Fibroblast of lung (primary cell): ENCODE data around the gene PFDN1. TPM values are rescaled to one million over a fixed set of nuclear protein-coding genes. Genes with fewer than 3 reads are reported as not detected.

ENCODE experiments used
- DNase-seq, 2 donors: peaks; one replicate each; pipeline versions ENCODE4 v3.0.0 to v3.0.0-alpha.2; 2010; ENCODE audit warnings: low read depth in 2 of 2
- H2AFZ ChIP-seq: 2 replicates; pipeline ENCODE4 v1.5.1; 2012; ENCODE audit warnings: low read length, control low read depth, inconsistent platforms
- H3K27ac ChIP-seq: 2 replicates; pipeline ENCODE4 v1.5.1; 2011; ENCODE audit warnings: low read length, control low read depth; ENCODE audit not compliant: insufficient read depth
- H3K27me3 ChIP-seq: 2 replicates; pipeline ENCODE4 v1.5.1; 2011; ENCODE audit warnings: mild to moderate bottlenecking, low read length; ENCODE audit not compliant: control insufficient read depth, insufficient read depth
- H3K36me3 ChIP-seq: 2 replicates; pipeline ENCODE4 v1.5.1; 2011; ENCODE audit warnings: low read length; ENCODE audit not compliant: control insufficient read depth, insufficient read depth
- H3K4me1 ChIP-seq: 2 replicates; pipeline ENCODE4 v1.5.1; 2011; ENCODE audit warnings: low read length; ENCODE audit not compliant: control insufficient read depth, insufficient read depth; ENCODE audit errors: extremely low read depth
- H3K4me2 ChIP-seq: 2 replicates; pipeline ENCODE4 v1.5.1; 2011; ENCODE audit warnings: low read length, control low read depth; ENCODE audit not compliant: insufficient read depth; ENCODE audit errors: extremely low read depth
- H3K4me3 ChIP-seq, 4 experiments: fragments of 200-600 bp in 1 of 4; sonication (generic) in 1 of 4; replicated peaks in 1 of 4; 2 replicates each; pipeline ENCODE4 v1.5.1; 2011 to 2016; ENCODE audit warnings: low read length in 4 of 4, low read depth in 3 of 4, mild to moderate bottlenecking in 3 of 4, control low read depth in 2 of 4, inconsistent platforms in 1 of 4, mixed read lengths in 1 of 4; ENCODE audit not compliant: insufficient read depth in 1 of 4; ENCODE audit errors: control extremely low read depth in 1 of 4
- H3K79me2 ChIP-seq: 2 replicates; pipeline ENCODE4 v1.5.1; 2012; ENCODE audit warnings: mild to moderate bottlenecking, low read length, inconsistent platforms; ENCODE audit not compliant: control insufficient read depth, insufficient read depth
- H3K9ac ChIP-seq: 2 replicates; pipeline ENCODE4 v1.5.1; 2011; ENCODE audit warnings: mild to moderate bottlenecking, low read length, control low read depth; ENCODE audit not compliant: insufficient read depth
- H3K9me3 ChIP-seq: 2 replicates; pipeline ENCODE4 v1.5.1; 2012; ENCODE audit warnings: low read depth, low read length; ENCODE audit not compliant: control insufficient read depth, insufficient read depth
- H4K20me1 ChIP-seq: 2 replicates; pipeline ENCODE4 v1.5.1; 2011; ENCODE audit warnings: low read length; ENCODE audit not compliant: control insufficient read depth, insufficient read depth; ENCODE audit errors: extremely low read depth
- EZH2 ChIP-seq: IDR thresholded peaks from 2 replicates; pipeline ENCODE4 v1.5.1; 2012; ENCODE audit warnings: low read length, control low read depth, mild to moderate bottlenecking; ENCODE audit errors: missing control alignments
- polyA plus RNA-seq, 2 donors: library from polyadenylated mRNA; depleted of rRNA in 1 of 2; stranded (reverse) in 1 of 2; unstranded in 1 of 2; fragments of >200 nt; gene quantifications; 2 replicates each; pipeline ENCODE4 v1.2.1, GENCODE V29; 2011 to 2012; ENCODE audit warnings: missing spikeins in 1 of 2
- total RNA-seq: library from RNA; depleted of rRNA; stranded (reverse); fragments of >200 nt; gene quantifications from 2 replicates; pipeline ENCODE4 v1.2.1, GENCODE V29; 2014
- TF ChIP-seq, protein P1 (sequence below), 2 donors: IDR thresholded peaks in 1 of 2; conservative IDR thresholded peaks in 1 of 2; 1 replicate in 1 of 2; 2 replicates in 1 of 2; pipeline ENCODE4 v1.5.1; 2011 to 2012; ENCODE audit warnings: low read length in 2 of 2, control low read depth in 1 of 2, inconsistent platforms in 1 of 2, low read depth in 1 of 2, mild to moderate bottlenecking in 1 of 2

Gene PFDN1
- total and polyA plus RNA-seq, 2 donors (not counting 1 experiment from before 2014, with no cell fraction given), result 35.5 to 140 TPM

DNA sequence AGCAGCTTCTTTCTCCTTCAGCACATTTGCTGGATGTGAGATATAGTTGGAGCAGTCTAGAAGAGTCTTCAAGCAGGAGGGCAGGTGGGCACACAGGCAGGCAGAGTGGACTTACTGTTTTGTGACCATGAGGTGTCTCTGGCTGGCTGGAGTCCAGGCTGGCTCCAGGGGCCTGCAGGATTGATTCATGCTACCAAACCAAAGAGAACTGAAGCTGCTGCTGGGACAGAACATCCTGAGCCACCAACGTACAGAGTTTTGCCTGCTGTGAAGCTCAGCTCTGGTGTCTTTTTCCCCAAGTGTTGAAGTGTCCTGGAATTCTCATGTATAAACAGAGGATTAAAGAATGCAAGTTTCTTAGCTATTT is 82.2 kb downstream of the PFDN1 start:
- TF ChIP-seq, protein P1, sequence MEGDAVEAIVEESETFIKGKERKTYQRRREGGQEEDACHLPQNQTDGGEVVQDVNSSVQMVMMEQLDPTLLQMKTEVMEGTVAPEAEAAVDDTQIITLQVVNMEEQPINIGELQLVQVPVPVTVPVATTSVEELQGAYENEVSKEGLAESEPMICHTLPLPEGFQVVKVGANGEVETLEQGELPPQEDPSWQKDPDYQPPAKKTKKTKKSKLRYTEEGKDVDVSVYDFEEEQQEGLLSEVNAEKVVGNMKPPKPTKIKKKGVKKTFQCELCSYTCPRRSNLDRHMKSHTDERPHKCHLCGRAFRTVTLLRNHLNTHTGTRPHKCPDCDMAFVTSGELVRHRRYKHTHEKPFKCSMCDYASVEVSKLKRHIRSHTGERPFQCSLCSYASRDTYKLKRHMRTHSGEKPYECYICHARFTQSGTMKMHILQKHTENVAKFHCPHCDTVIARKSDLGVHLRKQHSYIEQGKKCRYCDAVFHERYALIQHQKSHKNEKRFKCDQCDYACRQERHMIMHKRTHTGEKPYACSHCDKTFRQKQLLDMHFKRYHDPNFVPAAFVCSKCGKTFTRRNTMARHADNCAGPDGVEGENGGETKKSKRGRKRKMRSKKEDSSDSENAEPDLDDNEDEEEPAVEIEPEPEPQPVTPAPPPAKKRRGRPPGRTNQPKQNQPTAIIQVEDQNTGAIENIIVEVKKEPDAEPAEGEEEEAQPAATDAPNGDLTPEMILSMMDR (conservative IDR thresholded peaks at IDR 0.05 in 1 of 2, IDR thresholded peaks at IDR 0.05 in 1 of 2; ENCODE audit: low read depth in 1 of 2, low read length in 2 of 2), result no peak
- TF ChIP-seq EZH2, result no peak
- no peak overlapping the region for H2AFZ ChIP-seq
- no peaks in the 10 kb centered on the region for H3K27me3 ChIP-seq
- H3K4me3 ChIP-seq, result no peak overlapping the region
- peaks cover 29% of the 10 kb centered on the region for H3K4me1 ChIP-seq
- H3K36me3 ChIP-seq, result no peaks in the 10 kb centered on the region
- peak overlapping the region; percentile 76 for H3K27ac ChIP-seq
- H3K9me3 ChIP-seq, result no peaks in the 10 kb centered on the region
- no peaks in the 10 kb centered on the region for H3K79me2 ChIP-seq
- H3K4me2 ChIP-seq, result peak overlapping the region; percentile 15
- H4K20me1 ChIP-seq, result no peaks in the 10 kb centered on the region
- DNase-seq, result no peak
- no peak overlapping the region for H3K9ac ChIP-seq

DNA sequence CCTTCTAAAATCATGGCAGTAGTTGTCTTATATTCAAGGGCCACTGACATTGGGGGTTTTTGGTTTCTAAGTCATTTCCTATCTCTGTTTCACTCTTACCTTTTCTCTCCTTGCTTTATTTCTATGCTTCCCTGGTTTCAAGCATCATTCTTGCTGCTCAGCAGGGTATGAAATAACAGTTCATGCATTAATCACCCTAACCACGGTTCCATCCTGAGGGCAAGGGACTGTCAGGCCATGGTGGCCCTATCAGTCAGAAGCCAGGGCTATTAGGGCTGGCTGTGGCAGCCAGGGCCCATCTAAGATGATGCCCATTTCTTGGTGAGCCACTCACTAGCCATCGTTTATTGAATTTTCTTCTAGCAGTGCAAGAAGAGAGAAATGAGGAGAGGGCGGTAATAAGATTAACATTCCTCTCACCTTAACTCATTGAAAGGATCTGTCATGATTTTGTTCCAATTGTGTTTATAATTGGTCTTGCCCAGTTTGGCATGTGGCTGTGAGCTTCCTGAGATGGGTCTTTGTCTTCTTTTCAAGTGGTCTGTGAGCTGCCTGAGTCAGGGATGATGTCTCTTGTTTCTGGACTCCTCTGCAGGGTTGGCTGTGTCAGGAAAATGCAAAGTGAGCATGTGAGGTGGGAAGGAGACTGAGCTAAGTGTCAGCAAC is 82.7 kb downstream of the PFDN1 start:
- H3K9ac ChIP-seq, result no peak overlapping the region

DNA sequence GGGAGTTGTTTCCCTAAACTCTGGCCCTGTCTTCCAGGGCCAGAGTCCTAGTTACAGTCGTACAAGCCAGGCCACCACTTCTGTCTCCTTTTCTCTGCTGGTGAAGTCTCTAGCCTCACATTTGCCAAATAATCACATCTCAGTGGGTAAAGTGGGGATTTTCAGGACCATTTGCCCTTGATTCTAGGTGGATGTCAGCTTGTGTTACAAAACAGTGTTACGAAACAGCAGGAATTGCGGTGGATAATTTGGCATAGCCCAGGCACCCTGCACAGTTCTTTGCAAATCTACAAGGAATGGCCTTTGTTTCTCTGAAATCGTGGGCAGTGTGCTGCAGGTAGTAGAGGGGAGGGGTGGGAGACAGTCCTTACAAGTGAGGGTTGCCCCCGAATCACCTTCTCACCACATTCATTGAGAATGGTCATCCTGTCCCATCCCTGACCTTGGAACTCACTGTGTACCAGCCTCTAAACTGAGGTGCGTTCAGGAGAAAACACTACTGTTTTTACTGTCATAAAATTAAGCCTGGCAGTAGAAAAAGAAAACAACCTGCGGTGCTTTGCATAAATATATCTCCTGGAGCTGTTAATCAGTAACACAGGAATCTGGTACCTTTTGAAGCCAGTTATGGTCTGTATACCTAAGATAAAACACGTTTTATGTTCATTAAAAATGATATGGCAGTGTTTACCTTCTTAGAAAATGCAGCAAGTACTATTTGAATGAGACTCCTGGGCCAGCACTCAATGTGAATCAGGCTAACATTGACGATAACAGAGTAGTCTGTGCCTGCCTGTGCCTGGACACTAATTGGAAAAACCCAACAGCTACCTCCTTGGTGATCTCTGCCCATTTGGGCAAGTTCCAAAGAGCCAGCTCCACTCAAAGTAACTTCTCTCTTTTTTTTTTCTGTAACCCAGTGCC is 83.6 kb downstream of the PFDN1 start:
- Histone ChIP-seq H2AFZ (no peak overlapping the region), H3K9ac (no peak overlapping the region), H3K79me2 (no peaks in the 10 kb centered on the region), H3K4me3 (no peak overlapping the region), H3K9me3 (no peaks in the 10 kb centered on the region), H3K36me3 (no peaks in the 10 kb centered on the region), H4K20me1 (no peaks in the 10 kb centered on the region), H3K27me3 (no peaks in the 10 kb centered on the region), H3K4me1 (peaks cover 29% of the 10 kb centered on the region), H3K4me2 (no peak overlapping the region), H3K27ac (no peak overlapping the region)
- peak in 1 of 2 donors; percentile 32 for DNase-seq
- no peak for TF ChIP-seq EZH2
- TF ChIP-seq, protein P1 (conservative IDR thresholded peaks at IDR 0.05 in 1 of 2, IDR thresholded peaks at IDR 0.05 in 1 of 2; ENCODE audit: low read depth in 1 of 2, low read length in 2 of 2), result no peak

More for the DNA sequence above, 82.7 kb downstream of the PFDN1 start:
- no peaks in the 10 kb centered on the region for H3K79me2 ChIP-seq
- H3K36me3 ChIP-seq, result no peaks in the 10 kb centered on the region
- H3K4me2 ChIP-seq, result no peak overlapping the region
- no peaks in the 10 kb centered on the region for H3K27me3 ChIP-seq
- no peaks in the 10 kb centered on the region for H4K20me1 ChIP-seq
- H2AFZ ChIP-seq, result no peak overlapping the region
- no peak for TF ChIP-seq EZH2
- no peak overlapping the region for H3K4me3 ChIP-seq
- DNase-seq, result peak in 1 of 2 donors; percentile 82
- peak overlapping the region; percentile 76 for H3K27ac ChIP-seq
- peaks cover 29% of the 10 kb centered on the region for H3K4me1 ChIP-seq
- no peaks in the 10 kb centered on the region for H3K9me3 ChIP-seq
